ENCODE results near the gene RAET1E. TPM values are rescaled to one million over a fixed set of nuclear protein-coding genes. Genes with fewer than 3 reads are reported as not detected.
"Not testable (repeated sequence)": the region's sequence is repeated elsewhere in the genome, so short reads cannot be mapped to it uniquely, and the experiment has no call there.

The RAET1E gene
- total RNA-seq, 1 donor: 0.36 TPM

DNA sequence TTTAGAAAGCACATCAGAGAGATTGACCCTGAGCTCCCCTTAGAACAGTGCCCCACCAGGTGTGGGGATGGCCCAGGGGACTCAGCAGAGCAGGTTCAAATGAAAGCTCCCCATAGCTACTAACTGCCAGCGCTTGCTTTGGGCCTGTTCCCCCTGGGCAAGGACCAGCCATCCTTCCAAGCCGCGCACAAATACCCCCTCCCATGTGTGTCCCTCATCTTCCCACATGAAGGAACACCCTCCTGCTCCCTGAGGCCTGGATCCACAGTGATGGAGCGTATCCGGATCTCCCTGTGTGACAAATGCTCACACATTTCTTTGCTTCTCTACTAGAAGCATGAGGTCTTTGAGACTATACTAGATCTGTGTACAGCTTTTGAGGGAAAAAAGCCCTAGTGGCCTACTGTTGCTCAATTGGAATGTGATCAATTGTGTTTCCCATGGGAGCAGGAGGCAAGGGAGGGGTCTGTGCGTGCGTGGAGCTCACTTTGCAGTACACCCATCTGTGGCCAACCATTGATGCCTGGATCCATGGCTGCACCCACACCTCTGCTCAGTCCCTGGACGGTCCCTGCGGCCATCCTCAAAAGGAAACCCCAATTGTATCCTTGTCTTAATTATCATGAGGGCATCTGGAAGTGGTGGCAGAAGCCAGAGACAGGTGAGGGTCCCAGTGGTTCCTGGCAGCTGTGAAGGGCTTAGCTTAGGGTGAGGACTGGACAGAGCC, 26.5 kb upstream of the RAET1E start:
- Histone ChIP-seq H3K4me1 (ENCODE audit: insufficient read depth, low read length) (peaks cover 7% of the 10 kb centered on the region), H3K4me2 (ENCODE audit: insufficient read depth, low read length) (no peak overlapping the region), H3K27me3 (ENCODE audit: insufficient read depth, low read length) (peaks cover 5% of the 10 kb centered on the region), H3K27ac (ENCODE audit: low read depth, low read length) (no peak overlapping the region), H3K36me3 (ENCODE audit: insufficient read depth, low read length) (no peaks in the 10 kb centered on the region), H4K20me1 (ENCODE audit: insufficient read depth, low read length) (no peaks in the 10 kb centered on the region), H3K79me2 (ENCODE audit: insufficient read depth, low read length) (no peaks in the 10 kb centered on the region), H3K4me3 (ENCODE audit: insufficient read depth, low read length) (no peak overlapping the region), H3K9me3 (ENCODE audit: low read depth, low read length) (no peaks in the 10 kb centered on the region), H2AFZ (ENCODE audit: low read length) (no peak overlapping the region)
- peak; percentile 34 for DNase-seq (ENCODE audit: insufficient read length, low spot score, missing footprints)
- TF ChIP-seq, protein P1, sequence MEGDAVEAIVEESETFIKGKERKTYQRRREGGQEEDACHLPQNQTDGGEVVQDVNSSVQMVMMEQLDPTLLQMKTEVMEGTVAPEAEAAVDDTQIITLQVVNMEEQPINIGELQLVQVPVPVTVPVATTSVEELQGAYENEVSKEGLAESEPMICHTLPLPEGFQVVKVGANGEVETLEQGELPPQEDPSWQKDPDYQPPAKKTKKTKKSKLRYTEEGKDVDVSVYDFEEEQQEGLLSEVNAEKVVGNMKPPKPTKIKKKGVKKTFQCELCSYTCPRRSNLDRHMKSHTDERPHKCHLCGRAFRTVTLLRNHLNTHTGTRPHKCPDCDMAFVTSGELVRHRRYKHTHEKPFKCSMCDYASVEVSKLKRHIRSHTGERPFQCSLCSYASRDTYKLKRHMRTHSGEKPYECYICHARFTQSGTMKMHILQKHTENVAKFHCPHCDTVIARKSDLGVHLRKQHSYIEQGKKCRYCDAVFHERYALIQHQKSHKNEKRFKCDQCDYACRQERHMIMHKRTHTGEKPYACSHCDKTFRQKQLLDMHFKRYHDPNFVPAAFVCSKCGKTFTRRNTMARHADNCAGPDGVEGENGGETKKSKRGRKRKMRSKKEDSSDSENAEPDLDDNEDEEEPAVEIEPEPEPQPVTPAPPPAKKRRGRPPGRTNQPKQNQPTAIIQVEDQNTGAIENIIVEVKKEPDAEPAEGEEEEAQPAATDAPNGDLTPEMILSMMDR (IDR thresholded peaks at IDR 0.05; ENCODE audit: extremely low read depth, low read depth, low read length): no peak

DNA sequence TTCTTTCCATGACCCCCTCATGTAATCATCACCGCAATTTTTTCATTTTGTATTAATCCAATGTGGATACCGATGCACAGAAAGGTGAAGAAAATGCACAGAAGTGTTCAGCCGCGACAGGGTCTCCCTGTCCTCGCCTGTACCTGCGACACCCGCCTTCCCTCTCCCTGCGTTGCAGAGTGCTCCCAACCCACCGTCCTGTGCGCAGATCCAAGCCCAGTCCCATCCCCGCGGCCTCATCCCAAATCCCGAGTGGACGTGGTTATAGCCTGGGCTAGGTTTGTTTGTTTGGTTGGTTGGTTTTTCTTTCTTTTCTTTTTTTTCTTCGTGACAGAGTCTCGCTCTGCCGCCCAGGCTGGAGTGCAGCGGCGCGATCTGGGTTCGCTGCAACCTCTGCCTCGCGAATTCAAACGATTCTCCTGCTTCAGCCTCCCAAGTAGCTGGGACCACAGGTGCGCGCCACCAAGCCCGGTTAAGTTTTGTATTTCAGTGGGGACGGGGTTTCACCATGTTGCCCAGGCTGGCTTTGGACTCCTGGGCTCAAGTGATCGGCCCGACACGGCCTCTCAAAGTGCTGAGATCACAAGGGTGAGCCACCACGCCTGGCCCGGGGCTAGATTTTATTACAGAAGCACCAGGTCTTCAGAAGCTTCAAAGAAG, 25.5 kb upstream of the RAET1E start:
- H3K79me2 ChIP-seq (ENCODE audit: insufficient read depth, low read length): no peaks in the 10 kb centered on the region
- H4K20me1 ChIP-seq (ENCODE audit: insufficient read depth, low read length): no peaks in the 10 kb centered on the region
- DNase-seq (ENCODE audit: insufficient read length, low spot score, missing footprints): no peak
- no peaks in the 10 kb centered on the region for H3K27me3 ChIP-seq (ENCODE audit: insufficient read depth, low read length)
- H3K4me1 ChIP-seq (ENCODE audit: insufficient read depth, low read length): peaks cover 7% of the 10 kb centered on the region
- H3K27ac ChIP-seq (ENCODE audit: low read depth, low read length): no peak overlapping the region
- H3K4me3 ChIP-seq (ENCODE audit: insufficient read depth, low read length): peak overlapping the region; percentile 70
- peak overlapping the region; percentile 97 for H3K4me2 ChIP-seq (ENCODE audit: insufficient read depth, low read length)
- TF ChIP-seq, protein P1 (IDR thresholded peaks at IDR 0.05; ENCODE audit: extremely low read depth, low read depth, low read length): no peak
- peak overlapping the region; percentile 63 for H2AFZ ChIP-seq (ENCODE audit: low read length)
- no peaks in the 10 kb centered on the region for H3K36me3 ChIP-seq (ENCODE audit: insufficient read depth, low read length)
- H3K9me3 ChIP-seq (ENCODE audit: low read depth, low read length): no peaks in the 10 kb centered on the region

DNA sequence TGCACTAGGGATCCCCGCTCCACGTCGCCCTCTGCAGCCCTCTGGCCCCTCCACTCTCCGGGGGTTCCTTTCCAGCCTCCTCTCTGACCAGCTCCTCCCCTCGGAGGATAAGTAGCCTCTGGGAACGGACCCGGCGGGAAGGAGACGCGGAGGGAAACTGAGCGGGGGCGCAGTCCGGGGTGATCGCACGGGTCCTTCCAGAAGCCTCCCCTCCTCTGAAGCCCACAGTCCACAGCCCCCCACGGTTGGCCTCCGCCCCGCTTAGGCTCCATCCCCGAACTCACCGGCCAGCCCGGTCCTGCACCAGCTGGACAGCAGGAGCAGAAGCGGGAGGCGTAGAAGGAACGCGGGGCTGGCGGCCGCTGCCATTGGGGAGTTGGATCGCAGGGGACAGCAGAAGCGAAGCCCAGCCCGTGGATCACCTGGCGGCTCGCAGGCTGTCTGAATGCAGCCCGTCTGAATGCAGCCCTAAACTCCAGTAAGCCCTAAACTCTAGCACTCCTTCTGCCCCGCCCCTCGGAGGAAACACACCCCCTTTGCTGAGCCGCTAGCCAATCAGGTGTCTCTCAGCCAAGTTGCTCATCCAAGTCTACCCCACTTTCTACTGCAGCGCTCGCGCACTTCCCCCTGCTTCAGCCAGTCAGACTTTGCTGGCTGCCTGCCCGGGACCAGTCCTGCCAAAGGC, 24.9 kb upstream of the RAET1E start, which contains the start of gene RAET1G:
TSS of gene RAET1G (minus strand) at position 480 of the 685 bp plus-strand sequence. CDS start at position 369, 111 bp downstream.
- Histone ChIP-seq H3K9me3 (ENCODE audit: low read depth, low read length) (no peaks in the 10 kb centered on the region), H3K4me3 (ENCODE audit: insufficient read depth, low read length) (peak within 1 kb of the TSS; percentile 70), H4K20me1 (ENCODE audit: insufficient read depth, low read length) (no peaks in the 10 kb centered on the region), H3K36me3 (ENCODE audit: insufficient read depth, low read length) (no peaks in the 10 kb centered on the region), H2AFZ (ENCODE audit: low read length) (peak within 1 kb of the TSS; percentile 63), H3K27ac (ENCODE audit: low read depth, low read length) (no peak within 1 kb of the TSS), H3K27me3 (ENCODE audit: insufficient read depth, low read length) (no peaks in the 10 kb centered on the region), H3K4me1 (ENCODE audit: insufficient read depth, low read length) (peaks cover 7% of the 10 kb centered on the region), H3K79me2 (ENCODE audit: insufficient read depth, low read length) (no peaks in the 10 kb centered on the region), H3K4me2 (ENCODE audit: insufficient read depth, low read length) (peak within 1 kb of the TSS; percentile 97)
- DNase-seq (ENCODE audit: insufficient read length, low spot score, missing footprints): peak; percentile 99
- TF ChIP-seq, protein P1 (IDR thresholded peaks at IDR 0.05; ENCODE audit: extremely low read depth, low read depth, low read length): no peak

DNA sequence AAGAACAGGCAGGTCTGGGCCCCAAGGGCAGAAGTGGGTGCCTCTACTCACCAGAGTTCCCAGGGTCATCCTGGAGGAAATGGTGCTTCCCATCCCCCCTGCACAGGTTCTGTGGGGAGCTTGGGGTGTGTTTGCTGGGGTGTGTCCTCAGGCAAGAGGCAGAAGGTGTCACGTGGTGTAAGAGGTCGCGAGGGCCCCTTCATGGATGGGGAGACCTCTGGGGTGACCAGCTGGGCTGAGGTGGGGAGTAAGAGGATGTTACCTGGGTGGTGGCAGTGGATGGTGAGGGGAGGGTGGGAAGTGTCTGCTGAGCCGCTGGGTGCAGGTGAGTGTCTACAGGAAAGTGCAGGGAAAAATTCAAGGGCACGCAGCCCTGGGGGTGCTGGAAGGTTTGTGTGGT, 24.2 kb upstream of the RAET1E start:
- H3K27me3 ChIP-seq (ENCODE audit: insufficient read depth, low read length); H3K79me2 ChIP-seq (ENCODE audit: insufficient read depth, low read length); H3K9me3 ChIP-seq (ENCODE audit: low read depth, low read length); H3K36me3 ChIP-seq (ENCODE audit: insufficient read depth, low read length); H3K4me1 ChIP-seq (ENCODE audit: insufficient read depth, low read length); DNase-seq (ENCODE audit: insufficient read length, low spot score, missing footprints); H4K20me1 ChIP-seq (ENCODE audit: insufficient read depth, low read length); H2AFZ ChIP-seq (ENCODE audit: low read length); H3K27ac ChIP-seq (ENCODE audit: low read depth, low read length): not testable (repeated sequence)
- Histone ChIP-seq H3K4me3 (ENCODE audit: insufficient read depth, low read length) (peak overlapping the region; percentile 70), H3K4me2 (ENCODE audit: insufficient read depth, low read length) (peak overlapping the region; percentile 97)
